Fibroblast of the aortic adventitia (primary cell): ENCODE results near the gene EYS. TPM values are rescaled to one million over a fixed set of nuclear protein-coding genes. Genes with fewer than 3 reads are reported as not detected.

Experiments used
- DNase-seq: peaks from one replicate; pipeline ENCODE4 v3.0.0-alpha.2; 2010; ENCODE audit warnings: low read depth
- H3K4me3 ChIP-seq: 2 replicates; pipeline ENCODE4 v1.5.1; 2011; ENCODE audit warnings: low read depth, mild to moderate bottlenecking, control low read depth, low read length, moderate library complexity
- CTCF ChIP-seq: IDR thresholded peaks from 2 replicates; pipeline ENCODE4 v1.5.1; 2011; ENCODE audit warnings: mild to moderate bottlenecking, low read length, control low read depth, inconsistent platforms; ENCODE audit not compliant: insufficient read depth
- total RNA-seq: library from RNA; depleted of rRNA; stranded (reverse); fragments of >200 nt; gene quantifications from 2 replicates; pipeline ENCODE4 v1.2.3, GENCODE V29; 2012; ENCODE audit warnings: low replicate concordance

Gene EYS
- total RNA-seq, 1 donor, result 0.09 TPM

GRCh38 chr6:65113581-65113980 is 593.4 kb downstream of the EYS start:
- H3K4me3 ChIP-seq, result no peak overlapping the region
- DNase-seq, result no peak
- TF ChIP-seq CTCF, result no peak

- H3K4me3 ChIP-seq, result no peak overlapping the region
- TF ChIP-seq CTCF, result no peak
- no peak for DNase-seq
Observed at GRCh38 chr6:65112435-65112834, 594.6 kb downstream of the EYS start.

GRCh38 chr6:65110031-65110430 is 597.0 kb downstream of the EYS start:
- DNase-seq, result no peak
- no peak overlapping the region for H3K4me3 ChIP-seq
- TF ChIP-seq CTCF, result no peak

GRCh38 chr6:65098349-65098748 is 608.7 kb downstream of the EYS start:
- no peak for TF ChIP-seq CTCF
- H3K4me3 ChIP-seq, result no peak overlapping the region
- no peak for DNase-seq

- no peak for DNase-seq
- TF ChIP-seq CTCF, result no peak
- H3K4me3 ChIP-seq, result no peak overlapping the region
Observed at GRCh38 chr6:65091561-65091960, 615.5 kb downstream of the EYS start.

GRCh38 chr6:65088575-65088974 is 618.5 kb downstream of the EYS start:
- no peak overlapping the region for H3K4me3 ChIP-seq
- TF ChIP-seq CTCF, result no peak
- no peak for DNase-seq

GRCh38 chr6:65081756-65082155 is 625.3 kb downstream of the EYS start:
- DNase-seq, result no peak
- H3K4me3 ChIP-seq, result no peak overlapping the region
- no peak for TF ChIP-seq CTCF
